Inflammatory macrophage treated with lipopolysaccharide for 4 hours (primary cell): ENCODE results near the gene ZC3H7B.

Experiments used
- DNase-seq: peaks from one replicate; pipeline ENCODE4 v3.0.0-alpha.2; 2020

ZC3H7B gene

GRCh38 chr22:41358927-41359326 is 57.6 kb downstream of the ZC3H7B start:
- DNase-seq: no peak

GRCh38 chr22:41359376-41359775 is 58.1 kb downstream of the ZC3H7B start:
- DNase-seq: no peak

- DNase-seq: no peak
Observed at GRCh38 chr22:41360126-41360525, 58.8 kb downstream of the ZC3H7B start.

GRCh38 chr22:41361716-41362310 is 60.5 kb downstream of the ZC3H7B start:
- DNase-seq: no peak

GRCh38 chr22:41362615-41363014 is 61.3 kb downstream of the ZC3H7B start:
- no peak for DNase-seq

- no peak for DNase-seq
Observed at GRCh38 chr22:41364233-41364632, 62.9 kb downstream of the ZC3H7B start.

GRCh38 chr22:41364955-41365354 is 63.6 kb downstream of the ZC3H7B start:
- DNase-seq: no peak

- DNase-seq: no peak
Observed at GRCh38 chr22:41365425-41365824, 64.1 kb downstream of the ZC3H7B start.

GRCh38 chr22:41366323-41367029 is 65.2 kb downstream of the ZC3H7B start:
- no peak for DNase-seq

GRCh38 chr22:41367039-41367679 is 65.8 kb downstream of the ZC3H7B start:
- peak; percentile 75 for DNase-seq

GRCh38 chr22:41367680-41368542 is 66.6 kb downstream of the ZC3H7B start:
- DNase-seq: no peak

GRCh38 chr22:41368543-41369423 is 67.5 kb downstream of the ZC3H7B start:
- no peak for DNase-seq

GRCh38 chr22:41369424-41369745 is 68.1 kb downstream of the ZC3H7B start:
- no peak for DNase-seq

GRCh38 chr22:41369837-41370236 is 68.5 kb downstream of the ZC3H7B start:
- no peak for DNase-seq

GRCh38 chr22:41377846-41378245 is 76.5 kb downstream of the ZC3H7B start:
- DNase-seq: peak; percentile 4

GRCh38 chr22:41380993-41381328 is 79.6 kb downstream of the ZC3H7B start:
- peak; percentile 73 for DNase-seq

GRCh38 chr22:41381329-41382097 is 80.2 kb downstream of the ZC3H7B start, which contains the start of gene TEF:
Gene TEF (plus strand): TSS chr22:41381942. CDS start chr22:41382045, 103 bp downstream.
- peak; percentile 97 for DNase-seq

GRCh38 chr22:41382098-41382578 is 80.8 kb downstream of the ZC3H7B start:
- DNase-seq: peak; percentile 21

- no peak for DNase-seq
Observed at GRCh38 chr22:41382610-41383009, 81.3 kb downstream of the ZC3H7B start.

- no peak for DNase-seq
Observed at GRCh38 chr22:41383085-41383484, 81.8 kb downstream of the ZC3H7B start.

- no peak for DNase-seq
Observed at GRCh38 chr22:41384128-41384527, 82.8 kb downstream of the ZC3H7B start.
